Measurements from ENCODE around the gene PACSIN2.
"Not testable (repeated sequence)": the region's sequence is repeated elsewhere in the genome, so short reads cannot be mapped to it uniquely, and the experiment has no call there.

The PACSIN2 gene

GRCh38 chr22:43000441-43001175, 14.3 kb downstream of the PACSIN2 start:
- TF ChIP-seq CTCF (IDR thresholded peaks at IDR 0.05), result no peak
- H3K27me3 ChIP-seq, result no peaks in the 10 kb centered on the region
- H3K27ac ChIP-seq, result peak overlapping the region; percentile 85
- H3K36me3 ChIP-seq, result no peaks in the 10 kb centered on the region
- no peaks in the 10 kb centered on the region for H3K9me3 ChIP-seq
- peaks cover 63 to 72% of the 10 kb centered on the region in 2 experiments for H3K4me1 ChIP-seq (ENCODE audit: control insufficient read depth in 1 of 2, insufficient read depth in 1 of 2, low read depth in 1 of 2, low read length in 1 of 2)
- H3K4me3 ChIP-seq (ENCODE audit: low read depth in 1 of 2, low read length in 1 of 2), result peak overlapping the region in 1 of 2 experiments; percentile 0

GRCh38 chr22:42997582-42998090, 17.3 kb downstream of the PACSIN2 start:
- no peaks in the 10 kb centered on the region for H3K36me3 ChIP-seq
- H3K27ac ChIP-seq, result peak overlapping the region; percentile 93
- H3K27me3 ChIP-seq, result no peaks in the 10 kb centered on the region
- no peaks in the 10 kb centered on the region for H3K9me3 ChIP-seq
- TF ChIP-seq CTCF (IDR thresholded peaks at IDR 0.05), result no peak
- peaks cover 84 to 90% of the 10 kb centered on the region in 2 experiments for H3K4me1 ChIP-seq (ENCODE audit: control insufficient read depth in 1 of 2, insufficient read depth in 1 of 2, low read depth in 1 of 2, low read length in 1 of 2)
- no peak overlapping the region for H3K4me3 ChIP-seq (ENCODE audit: low read depth in 1 of 2, low read length in 1 of 2)

- no peak for TF ChIP-seq CTCF (IDR thresholded peaks at IDR 0.05)
- peaks cover 84 to 88% of the 10 kb centered on the region in 2 experiments for H3K4me1 ChIP-seq (ENCODE audit: control insufficient read depth in 1 of 2, insufficient read depth in 1 of 2, low read depth in 1 of 2, low read length in 1 of 2)
Observed at GRCh38 chr22:42996646-42997365, 18.1 kb downstream of the PACSIN2 start.

GRCh38 chr22:42995654-42996053, 19.3 kb downstream of the PACSIN2 start:
- Histone ChIP-seq H3K27ac (peak overlapping the region; percentile 93), H3K4me3 (ENCODE audit: low read depth in 1 of 2, low read length in 1 of 2) (peak overlapping the region; percentile 56 to 58), H3K4me1 (ENCODE audit: control insufficient read depth in 1 of 2, insufficient read depth in 1 of 2, low read depth in 1 of 2, low read length in 1 of 2) (peaks cover 79 to 80% of the 10 kb centered on the region in 2 experiments)
- not testable (repeated sequence) for H3K9me3 ChIP-seq, H3K27me3 ChIP-seq, H3K36me3 ChIP-seq

More at GRCh38 chr22:42996646-42997365, 18.1 kb downstream of the PACSIN2 start:
- H3K27me3 ChIP-seq, result no peaks in the 10 kb centered on the region
- peak overlapping the region; percentile 93 for H3K27ac ChIP-seq
- H3K9me3 ChIP-seq, result no peaks in the 10 kb centered on the region
- no peaks in the 10 kb centered on the region for H3K36me3 ChIP-seq
- H3K4me3 ChIP-seq (ENCODE audit: low read depth in 1 of 2, low read length in 1 of 2), result no peak overlapping the region

- peak overlapping the region; percentile 93 for H3K27ac ChIP-seq
- H3K4me1 ChIP-seq (ENCODE audit: control insufficient read depth in 1 of 2, insufficient read depth in 1 of 2, low read depth in 1 of 2, low read length in 1 of 2), result peaks cover 80% of the 10 kb centered on the region in 2 experiments
- no peaks in the 10 kb centered on the region for H3K27me3 ChIP-seq
- no peaks in the 10 kb centered on the region for H3K9me3 ChIP-seq
- peak overlapping the region; percentile 56 to 58 for H3K4me3 ChIP-seq (ENCODE audit: low read depth in 1 of 2, low read length in 1 of 2)
- no peak for TF ChIP-seq CTCF (IDR thresholded peaks at IDR 0.05)
- no peaks in the 10 kb centered on the region for H3K36me3 ChIP-seq
Observed at GRCh38 chr22:42994917-42995562, 19.9 kb downstream of the PACSIN2 start.
